Spleen (tissue), 11 donors: ENCODE measurements around the gene TMEM72. TPM values are rescaled to one million over a fixed set of nuclear protein-coding genes. Genes with fewer than 3 reads are reported as not detected.

Experiments
- DNase-seq: peaks from one replicate; pipeline ENCODE4 v3.0.0-alpha.2; 2020
- H3K27ac ChIP-seq, 8 donors: fragments of 200-600 bp; sonication (generic) in 7 of 8; 1 replicate in 4 of 8; 2 replicates in 4 of 8; pipeline versions ENCODE4 v1.5.0 to v1.8.0; 2016 to 2021; ENCODE audit warnings: inconsistent platforms in 4 of 8, mild to moderate bottlenecking in 4 of 8, moderate library complexity in 1 of 8
- H3K27me3 ChIP-seq, 7 donors: fragments of 200-600 bp; sonication (generic) in 6 of 7; replicated peaks in 1 of 7; 1 replicate in 4 of 7; 2 replicates in 3 of 7; pipeline versions ENCODE4 v1.5.0 to v1.8.0; 2016 to 2021; ENCODE audit warnings: inconsistent platforms in 3 of 7, mild to moderate bottlenecking in 1 of 7
- H3K36me3 ChIP-seq, 6 donors: fragments of 200-600 bp; sonication (generic) in 5 of 6; 1 replicate in 4 of 6; 2 replicates in 2 of 6; pipeline versions ENCODE4 v1.5.0 to v1.8.0; 2016 to 2021; ENCODE audit warnings: inconsistent platforms in 2 of 6
- H3K4me1 ChIP-seq, 6 donors: fragments of 200-600 bp; sonication (generic) in 5 of 6; 1 replicate in 3 of 6; 2 replicates in 3 of 6; pipeline versions ENCODE4 v1.5.0 to v1.8.0; 2016 to 2021; ENCODE audit warnings: inconsistent platforms in 3 of 6
- H3K4me3 ChIP-seq, 8 donors: fragments of 200-600 bp; sonication (generic) in 7 of 8; 1 replicate in 4 of 8; 2 replicates in 4 of 8; pipeline versions ENCODE4 v1.5.0 to v1.8.0; 2016 to 2021; ENCODE audit warnings: inconsistent platforms in 4 of 8, mild to moderate bottlenecking in 4 of 8, moderate library complexity in 2 of 8
- H3K9me3 ChIP-seq, 8 donors: fragments of 200-600 bp; sonication (generic) in 7 of 8; 1 replicate in 4 of 8; 2 replicates in 4 of 8; pipeline versions ENCODE4 v1.5.0 to v1.8.0; 2016 to 2021; ENCODE audit warnings: inconsistent platforms in 4 of 8
- CTCF ChIP-seq, 11 experiments: fragments of 200-600 bp in 7 of 11; fragments of 450-650 bp in 4 of 11; sonication (generic) in 4 of 11; IDR thresholded peaks in 8 of 11; conservative IDR thresholded peaks in 3 of 11; 1 replicate in 7 of 11; 2 replicates in 4 of 11; pipeline versions ENCODE4 v1.4.0 to v1.8.0; 2016 to 2021; ENCODE audit warnings: antibody characterized with exemption in 11 of 11, inconsistent platforms in 4 of 11, mild to moderate bottlenecking in 1 of 11
- POLR2A ChIP-seq, 3 donors: fragments of 450-650 bp; IDR thresholded peaks; one replicate each; pipeline ENCODE4 v1.5.1; 2017; ENCODE audit warnings: antibody characterized with exemption in 3 of 3, mild to moderate bottlenecking in 1 of 3
- POLR2AphosphoS5 ChIP-seq, 3 donors: sonication (generic); formaldehyde crosslinking; IDR thresholded peaks; one replicate each; pipeline ENCODE4 v1.5.1; 2017; ENCODE audit warnings: antibody characterized with exemption in 3 of 3
- WGBS, 5 donors: extraction: QIAGEN DNeasy Blood & Tissue Kit in 3 of 5; methylation state at CpG; one replicate each; pipeline versions ENCODE4 v1.1.5 to v1.1.7; 2013 to 2018; 5-methylcytosine and 5-hydroxymethylcytosine counted together
- intact Hi-C: fragments of 100-400 bp; cut with DNase I; formaldehyde crosslinking; loops from one replicate; pipeline ENCODE4 v1.15.0; 2023; ENCODE audit warnings: low total_unique reads
- polyA plus RNA-seq, 3 donors: library from polyadenylated mRNA; stranded (reverse); fragments of 200-250 nt; gene quantifications; one replicate each; pipeline ENCODE4 v1.2.1, GENCODE V29; 2013
- total RNA-seq, 7 donors: library from RNA; depleted of rRNA in 3 of 7; stranded (reverse); fragments of >200 nt in 3 of 7; fragmentation: NEBNext Ultra II Directional in 4 of 7; extraction: Animal tissue kit (Norgen Biotek cat#: 25700) in 4 of 7; gene quantifications; one replicate each; pipeline versions ENCODE4 v1.1.0 to v1.2.1, GENCODE V29; 2016 to 2021
- donor health status: healthy with polysubstance abuse.
- donor health status: DM: no; HTN: no; CAD: no; lungs with moderate emphysema.
- donor health status: DM: no; HTN: no; CAD: no.
- donor health status: Bipolar disorder and iron deficiency.
- donor health status: healthy.
- donor health status: DM: no; HTN: no; CAD: no.
- donor health status: DM: yes; HTN: yes; CAD: no.

TMEM72 gene
- total and polyA plus RNA-seq, 10 donors = 0.04 TPM; not detected in 9

- no peaks in the 10 kb centered on the region for H3K9me3 ChIP-seq
- no peaks in the 10 kb centered on the region for H3K36me3 ChIP-seq
- DNase-seq = peak; percentile 68
- TF ChIP-seq POLR2AphosphoS5 (IDR thresholded peaks at IDR 0.05) = no peak
- no peak for TF ChIP-seq POLR2A (IDR thresholded peaks at IDR 0.05)
- no peak for TF ChIP-seq CTCF (IDR thresholded peaks at IDR 0.05 in 8 of 11, conservative IDR thresholded peaks at IDR 0.05 in 3 of 11)
- peak overlapping the region in 5 of 8 donors; percentile 2 to 89 (median 74) for H3K4me3 ChIP-seq
- 78 to 91% (median 82%) methylated on average over 11 of the region's 11 CpGs for WGBS, 5 donors
- peaks cover 36 to 97% (median 80%) of the 10 kb centered on the region in 6 donors for H3K4me1 ChIP-seq
- no peaks in the 10 kb centered on the region for H3K27me3 ChIP-seq
- H3K27ac ChIP-seq = peak overlapping the region in 6 of 8 donors; percentile 23 to 93 (median 89)
- intact Hi-C loops = no loop called here
Measured at GRCh38 chr10:44961931-44962750, 51.0 kb downstream of the TMEM72 start.

GRCh38 chr10:44962870-44963738 lies 52.0 kb downstream of the TMEM72 start:
- Histone ChIP-seq H3K36me3 (no peaks in the 10 kb centered on the region), H3K9me3 (no peaks in the 10 kb centered on the region), H3K4me3 (peak overlapping the region in 2 of 8 donors; percentile 1 to 33), H3K27ac (peak overlapping the region; percentile 48 to 93 (median 79)), H3K4me1 (peaks cover 42 to 97% (median 85%) of the 10 kb centered on the region in 6 donors), H3K27me3 (no peaks in the 10 kb centered on the region)
- 64 to 74% (median 67%) methylated on average over 19 of the region's 19 CpGs for WGBS, 5 donors
- TF ChIP-seq CTCF (IDR thresholded peaks at IDR 0.05 in 8 of 11, conservative IDR thresholded peaks at IDR 0.05 in 3 of 11) = peak in 7 of 11 experiments; percentile 12 to 46 (median 30)
- TF ChIP-seq POLR2AphosphoS5 (IDR thresholded peaks at IDR 0.05) = peak in 2 of 3 donors; percentile 21 to 65
- no peak for TF ChIP-seq POLR2A (IDR thresholded peaks at IDR 0.05)
- DNase-seq = peak; percentile 81
- intact Hi-C loops = no loop called here

GRCh38 chr10:44963772-44964633 lies 52.9 kb downstream of the TMEM72 start:
- intact Hi-C loops = no loop called here
- DNase-seq = peak; percentile 84
- Histone ChIP-seq H3K27ac (peak overlapping the region; percentile 48 to 93 (median 79)), H3K4me1 (peaks cover 36 to 97% (median 86%) of the 10 kb centered on the region in 6 donors), H3K9me3 (no peaks in the 10 kb centered on the region), H3K4me3 (peak overlapping the region in 2 of 8 donors; percentile 1 to 33), H3K27me3 (no peaks in the 10 kb centered on the region), H3K36me3 (no peaks in the 10 kb centered on the region)
- TF ChIP-seq POLR2AphosphoS5 (IDR thresholded peaks at IDR 0.05) = peak; percentile 53 to 78 (median 73)
- no peak for TF ChIP-seq POLR2A (IDR thresholded peaks at IDR 0.05)
- no peak for TF ChIP-seq CTCF (IDR thresholded peaks at IDR 0.05 in 8 of 11, conservative IDR thresholded peaks at IDR 0.05 in 3 of 11)
- 63 to 73% (median 67%) methylated on average over 15 of the region's 15 CpGs for WGBS, 5 donors
